Kidney capillary endothelial cell (primary cell): Measurements from ENCODE around the gene CLIC6.
A peak's percentile ranks its signal among the peaks of the same experiment; 100 is the strongest.
"Not testable (repeated sequence)": the region's sequence is repeated elsewhere in the genome, so short reads cannot be mapped to it uniquely, and the experiment has no call there.

Experiments used
- DNase-seq: peaks from one replicate; pipeline ENCODE4 v3.0.0-alpha.2; 2018; ENCODE audit warnings: low spot score

CLIC6 gene

DNA sequence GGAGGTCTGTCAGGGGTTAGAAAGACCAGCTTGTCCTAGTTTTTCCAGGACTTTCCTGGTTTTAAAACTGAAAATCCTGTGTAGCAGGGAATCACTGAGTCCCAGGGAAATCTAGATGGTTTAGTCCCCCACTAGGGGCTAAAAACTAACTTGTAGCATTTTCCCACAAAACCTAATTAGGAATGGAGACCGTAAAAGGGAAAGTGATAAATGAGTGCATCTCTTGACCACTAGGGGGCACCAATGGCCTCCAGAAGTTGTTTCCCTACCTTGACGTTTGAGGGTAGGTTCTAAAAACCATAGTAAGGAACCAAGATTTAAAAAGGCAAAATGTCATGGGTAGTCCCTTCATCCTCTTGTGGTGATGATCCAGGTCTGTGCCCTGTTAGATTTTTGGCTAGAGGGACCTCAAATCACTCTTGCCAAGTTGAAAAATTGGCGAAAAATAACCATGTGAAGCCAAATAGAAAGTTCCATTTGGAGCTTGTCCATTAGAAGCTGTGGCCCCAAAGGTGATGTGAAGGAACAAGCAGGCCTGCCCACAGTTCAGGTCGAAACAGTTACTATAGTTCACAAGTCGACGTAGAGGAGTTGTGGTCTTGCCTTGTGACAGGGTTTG, 24.5 kb downstream of the CLIC6 start:
- DNase-seq = peak; percentile 59

DNA sequence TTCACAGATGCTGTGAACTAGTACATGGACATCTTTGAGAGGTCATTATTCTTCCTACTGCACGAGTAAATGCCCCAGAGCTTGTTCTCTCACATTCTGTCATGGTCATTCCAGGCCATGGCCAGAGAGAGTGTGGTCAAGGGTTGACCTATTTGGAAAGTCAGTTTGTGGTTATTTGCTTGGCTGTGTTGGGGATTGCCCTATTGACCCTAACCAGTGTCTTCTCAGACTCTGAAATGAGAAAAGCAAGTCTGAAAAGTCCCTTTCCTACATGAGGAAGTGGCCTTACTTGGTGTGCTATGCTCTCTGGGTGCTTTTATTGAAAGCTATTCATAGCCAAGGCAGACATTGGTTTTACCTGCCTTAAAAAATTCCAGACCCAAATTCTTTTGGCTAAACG, 26.6 kb downstream of the CLIC6 start:
- no peak for DNase-seq

DNA sequence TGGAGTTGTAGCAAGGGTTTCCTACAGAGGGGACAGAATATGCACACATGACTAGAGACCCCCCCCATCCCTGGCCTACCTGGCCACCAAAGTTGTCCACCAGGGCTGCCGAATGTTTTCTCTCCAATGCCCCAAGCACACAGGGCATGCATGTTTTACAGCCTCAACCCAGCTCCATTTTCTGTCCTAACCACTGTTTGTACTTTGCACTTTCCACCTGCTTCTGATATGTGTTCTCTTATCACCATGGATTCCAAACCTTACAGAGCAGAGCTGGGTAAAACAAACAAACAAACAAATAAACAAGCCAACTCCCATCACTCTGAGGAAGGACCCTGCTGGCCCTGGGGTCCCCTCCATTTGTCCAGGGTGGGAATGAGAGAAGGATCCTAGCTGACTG, 27.3 kb downstream of the CLIC6 start:
- DNase-seq = no peak

DNA sequence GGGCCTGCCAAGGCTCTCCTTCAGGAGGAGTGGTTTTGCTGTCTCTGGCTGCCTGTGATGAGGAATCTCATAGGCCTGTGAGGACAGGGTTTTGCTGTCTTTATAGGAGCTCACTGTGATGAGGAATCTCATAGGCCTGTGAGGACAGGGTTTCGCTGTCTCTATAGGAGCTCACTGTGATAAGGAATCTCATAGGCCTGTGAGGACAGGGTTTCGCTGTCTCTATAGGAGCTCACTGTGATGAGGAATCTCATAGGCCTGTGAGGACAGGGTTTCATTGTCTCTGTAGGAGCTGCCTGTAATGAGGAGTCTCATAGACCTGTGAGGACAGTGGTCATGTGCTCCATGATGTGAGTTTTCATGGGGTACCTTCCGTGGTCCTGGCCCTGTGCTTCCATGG, 29.0 kb downstream of the CLIC6 start:
- DNase-seq = no peak

DNA sequence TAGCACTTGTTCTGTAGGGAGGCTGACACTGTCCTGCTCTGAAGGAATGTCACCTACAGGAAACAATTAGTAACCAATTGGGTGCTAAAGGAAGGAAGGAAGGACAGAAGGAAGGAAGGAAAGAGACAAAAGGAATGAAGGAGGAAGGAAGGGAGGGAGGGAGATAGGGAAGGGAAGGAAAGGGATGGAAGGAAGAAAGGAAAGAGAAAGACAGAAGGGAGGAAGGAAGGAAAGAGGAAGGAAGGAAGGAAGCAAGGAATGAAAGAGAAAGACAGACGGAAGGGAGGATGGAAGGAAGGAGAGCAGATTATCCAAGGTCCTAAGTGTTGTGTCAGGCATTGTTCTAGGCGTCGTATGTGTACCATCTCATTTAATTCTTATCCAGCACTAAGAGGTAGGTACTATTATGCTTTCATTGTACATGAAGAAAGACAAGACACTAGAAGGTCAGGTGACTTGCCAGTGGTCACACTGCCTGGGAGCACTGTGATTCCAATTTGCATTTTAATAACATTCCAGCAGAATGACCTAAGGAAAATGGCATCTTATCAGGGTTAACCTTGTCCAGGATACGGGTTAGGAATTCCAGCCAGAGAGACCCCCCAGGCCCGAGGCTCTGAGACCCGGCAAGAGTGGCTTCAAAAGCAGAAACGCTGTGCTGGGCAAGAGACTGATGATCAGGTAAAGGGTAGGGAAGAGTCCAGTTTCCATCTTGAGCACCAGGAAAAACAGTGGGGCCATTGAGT, 29.6 kb downstream of the CLIC6 start:
- DNase-seq = no peak

DNA sequence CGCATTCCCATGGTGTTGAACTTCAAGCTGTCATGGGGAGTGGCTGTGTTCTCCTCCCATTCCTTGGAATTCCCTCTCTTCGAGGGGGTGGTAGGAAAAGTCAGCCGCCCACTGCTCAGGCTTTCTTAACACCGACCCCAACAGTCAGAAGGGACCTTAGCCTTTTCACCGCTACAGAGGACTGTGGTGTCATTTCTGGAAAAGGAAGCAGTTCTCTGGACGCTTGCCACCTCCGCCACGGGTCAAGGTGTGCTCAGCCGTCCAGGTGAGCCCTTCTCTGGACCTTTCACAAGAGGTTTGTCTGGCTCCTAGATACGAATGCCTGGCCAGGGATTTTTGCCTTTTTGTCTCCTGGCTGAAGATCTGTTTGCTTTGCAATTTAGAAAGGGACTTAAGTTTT, 31.8 kb downstream of the CLIC6 start:
- DNase-seq = no peak

DNA sequence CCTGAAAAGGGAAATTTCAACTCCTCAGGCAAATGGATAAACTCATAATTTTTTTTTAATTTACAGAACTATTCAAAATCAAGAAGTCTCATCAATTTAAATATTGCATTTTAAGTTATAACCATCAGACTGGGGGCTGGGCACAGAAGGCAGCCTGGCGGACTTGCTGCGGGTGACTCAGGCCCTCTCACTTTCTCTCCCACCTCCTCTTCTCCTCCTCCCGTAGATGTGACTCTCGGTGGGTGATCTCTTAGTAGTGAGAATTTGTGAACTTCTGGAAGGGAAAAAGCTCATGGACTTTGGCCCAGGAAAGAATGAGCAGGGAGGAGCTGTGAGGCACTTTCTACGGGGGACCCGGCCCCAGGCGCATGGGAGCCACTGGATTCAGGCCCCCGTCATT, 32.9 kb downstream of the CLIC6 start:
- DNase-seq = no peak

DNA sequence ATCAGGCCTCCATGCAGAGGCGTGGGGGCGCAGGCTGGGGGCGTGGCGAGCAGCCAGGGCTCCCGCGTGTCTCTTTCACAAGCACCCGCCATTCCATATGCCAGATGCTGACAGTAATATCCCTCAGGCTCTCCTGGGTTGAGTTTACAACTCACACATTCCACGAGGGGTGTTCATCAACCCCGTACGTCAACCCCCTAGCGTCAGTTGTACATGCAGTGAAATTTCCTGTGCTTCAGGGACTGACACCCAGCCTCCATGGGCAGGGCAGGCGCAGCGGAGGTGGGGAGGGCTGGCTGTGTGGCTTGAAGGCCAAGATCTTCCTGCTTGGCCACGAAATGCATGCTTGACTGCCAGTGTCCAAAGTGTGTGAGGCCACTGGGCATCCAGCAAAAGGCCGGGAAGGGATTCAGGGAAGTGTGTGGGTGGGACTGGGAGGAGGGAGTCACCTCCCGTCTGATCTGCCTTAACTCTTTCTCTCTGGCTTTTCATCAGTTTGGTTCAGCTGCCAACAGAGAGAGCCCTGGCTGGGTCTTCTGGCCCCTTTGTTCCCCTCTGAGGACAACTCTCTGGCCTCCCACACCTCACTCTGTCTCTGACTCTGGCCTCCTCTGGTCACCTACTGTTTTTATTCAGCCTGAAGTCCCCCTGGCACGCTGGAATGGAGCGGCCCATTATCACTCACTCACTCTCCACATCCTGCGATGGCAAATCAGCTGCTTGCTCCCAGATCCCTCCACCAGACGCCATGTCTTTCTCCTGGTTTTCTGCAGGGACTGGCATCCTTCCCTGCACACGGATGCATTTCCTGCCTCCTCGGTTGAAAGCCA, 33.8 kb downstream of the CLIC6 start:
- DNase-seq = no peak

DNA sequence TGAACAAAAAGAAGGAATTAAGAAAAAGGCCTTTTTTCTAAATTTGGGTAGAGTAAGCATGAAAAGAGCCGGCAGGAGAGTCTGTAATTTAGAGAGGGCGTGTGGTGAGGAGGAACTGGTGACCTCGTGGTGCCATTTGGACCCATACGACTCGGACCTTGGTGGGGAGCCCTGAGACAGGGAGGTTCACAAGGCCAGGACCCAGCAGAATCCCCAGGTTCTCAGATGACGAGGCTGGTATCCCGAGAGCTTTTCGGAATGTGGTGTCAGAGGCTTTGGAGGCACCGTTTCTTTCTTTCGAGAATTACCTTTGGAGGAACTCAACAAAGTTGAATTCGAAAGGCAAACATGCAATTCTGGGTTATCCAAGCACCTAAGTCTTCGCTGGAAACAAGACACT, 34.8 kb downstream of the CLIC6 start:
- no peak for DNase-seq

DNA sequence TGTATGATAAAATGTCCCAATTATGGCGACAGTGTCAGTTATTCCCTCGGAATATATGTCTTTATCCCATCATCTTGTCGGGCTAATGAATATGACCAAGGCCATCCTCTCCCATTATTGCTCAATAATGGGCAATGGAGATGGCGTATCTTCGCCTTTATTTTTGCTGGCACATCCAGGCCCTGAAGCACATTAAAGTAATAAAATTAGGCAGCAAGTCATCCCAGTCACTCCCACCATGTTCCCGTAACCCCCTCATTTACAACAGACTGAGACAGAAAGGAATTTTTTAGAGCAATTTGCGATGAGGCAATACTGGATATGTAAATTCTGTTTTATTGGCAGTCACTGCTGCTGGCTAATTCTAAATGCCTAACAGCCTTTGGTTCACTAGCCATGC, 35.3 kb downstream of the CLIC6 start:
- no peak for DNase-seq

DNA sequence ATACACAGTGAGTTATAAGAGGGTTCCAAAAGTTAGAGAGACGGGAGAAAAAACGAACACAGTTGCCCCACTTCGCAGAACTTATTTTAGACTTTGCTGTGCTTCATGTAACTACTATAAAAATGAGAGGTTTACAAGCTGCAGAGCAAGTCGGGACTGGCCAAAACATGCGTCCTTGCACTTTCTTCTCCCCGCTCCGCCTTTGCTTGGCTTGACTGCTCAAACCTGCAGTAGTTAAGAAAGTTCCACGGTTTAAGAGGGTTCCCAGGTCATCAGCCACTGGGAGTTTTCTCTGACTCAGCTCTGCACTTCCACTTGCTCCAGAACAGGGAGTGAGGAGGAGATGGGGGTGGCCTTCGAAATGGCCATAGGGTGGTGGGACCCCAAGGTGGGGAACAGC, 36.2 kb downstream of the CLIC6 start:
- DNase-seq = no peak

DNA sequence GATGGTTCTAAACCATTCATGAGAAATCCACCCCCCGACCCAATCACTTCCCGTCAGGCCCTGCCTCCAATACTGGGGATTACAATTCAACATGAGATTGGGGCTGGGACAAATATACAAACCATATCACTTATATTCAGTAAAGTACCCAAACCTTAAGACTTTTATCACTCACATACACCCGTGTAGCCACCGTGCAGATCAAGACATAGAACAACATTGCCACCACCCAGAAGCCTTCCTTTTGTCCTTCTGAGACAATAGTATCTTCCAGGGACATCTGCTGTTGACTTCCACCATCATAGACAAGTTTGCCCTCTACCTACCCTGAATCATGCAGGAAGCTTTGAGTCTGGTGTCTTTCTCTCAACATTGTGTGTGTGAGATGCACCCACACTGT, 37.5 kb downstream of the CLIC6 start:
- DNase-seq = no peak

DNA sequence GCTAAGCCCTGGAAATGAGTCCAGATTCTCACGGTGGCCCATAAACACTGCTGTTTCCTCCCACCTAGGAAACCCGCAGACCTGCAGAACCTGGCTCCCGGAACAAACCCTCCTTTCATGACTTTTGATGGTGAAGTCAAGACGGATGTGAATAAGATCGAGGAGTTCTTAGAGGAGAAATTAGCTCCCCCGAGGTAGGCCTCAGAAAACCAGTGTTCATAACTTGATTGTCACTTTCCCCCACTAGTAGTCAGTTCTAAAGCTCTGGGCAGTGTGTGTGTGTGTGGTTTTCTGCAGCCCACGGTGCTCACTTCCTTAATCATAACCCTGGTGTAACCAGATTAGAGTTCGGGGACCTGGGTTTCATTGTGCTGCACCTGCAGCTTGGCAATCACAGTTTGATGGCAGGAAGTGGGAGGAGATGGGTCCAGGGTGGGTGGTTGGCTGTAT, 39.1 kb downstream of the CLIC6 start:
- no peak for DNase-seq

DNA sequence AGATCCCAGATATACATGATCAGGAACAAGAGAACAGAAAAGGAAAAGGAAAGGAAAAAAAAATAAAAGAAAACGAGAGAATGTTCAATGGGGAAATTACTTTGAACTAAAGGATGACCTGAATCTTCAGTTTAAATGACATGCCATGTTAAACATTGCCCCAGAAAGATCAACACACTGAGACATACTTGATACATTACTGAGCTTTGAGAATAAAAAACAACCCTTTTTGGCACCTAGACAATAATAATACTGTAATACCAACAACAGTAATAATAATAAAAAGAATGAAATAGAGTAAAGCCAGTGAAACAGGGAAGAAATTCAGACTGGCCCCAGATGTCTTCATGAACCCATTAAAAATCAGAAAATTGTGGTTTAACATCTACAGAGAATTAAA, 44.8 kb downstream of the CLIC6 start:
- no peak for DNase-seq

DNA sequence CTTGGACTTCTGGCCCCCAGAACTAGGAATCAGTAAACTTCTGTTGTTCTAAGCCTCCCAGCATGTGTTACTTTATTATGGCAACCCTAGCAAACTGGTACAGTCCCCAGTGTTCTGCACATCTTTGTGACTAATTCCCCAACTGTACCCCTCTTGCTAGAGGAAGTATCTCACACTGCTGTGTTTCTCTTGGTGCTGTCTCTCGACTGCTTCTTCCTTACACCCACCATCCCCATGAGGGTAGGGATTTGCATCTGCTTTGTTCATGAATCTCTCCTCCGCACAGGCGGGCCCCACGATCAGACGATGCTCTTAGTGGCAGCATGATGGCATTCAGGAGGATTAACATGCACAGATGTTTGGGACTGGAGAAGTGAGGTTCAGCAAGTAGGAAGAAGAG, 46.7 kb downstream of the CLIC6 start:
- no peak for DNase-seq

DNA sequence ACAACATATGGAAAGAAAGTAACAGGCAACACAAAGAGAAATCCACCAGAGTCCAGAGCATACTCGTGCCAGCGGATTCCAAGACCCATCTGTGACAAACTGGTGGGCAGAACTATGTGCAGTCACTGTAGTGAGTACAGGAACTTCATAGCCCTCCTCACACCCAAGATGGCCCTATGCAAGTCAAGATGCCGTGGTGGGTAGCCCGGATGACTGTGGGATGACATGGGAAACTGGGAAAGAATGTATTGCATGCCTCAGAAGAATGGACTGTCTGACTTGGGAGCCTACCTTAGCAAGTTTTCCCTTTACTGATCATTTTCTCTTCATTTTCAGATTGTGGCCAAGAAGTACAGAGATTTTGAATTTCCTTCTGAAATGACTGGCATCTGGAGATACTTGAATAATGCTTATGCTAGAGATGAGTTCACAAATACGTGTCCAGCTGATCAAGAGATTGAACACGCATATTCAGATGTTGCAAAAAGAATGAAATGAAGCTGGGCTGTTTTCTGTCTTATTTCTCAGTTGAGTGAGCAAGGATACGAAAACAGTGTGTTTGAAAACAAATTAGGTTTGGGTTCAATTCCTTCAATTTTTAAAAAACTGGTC, 47.3 kb downstream of the CLIC6 start:
- DNase-seq = no peak

DNA sequence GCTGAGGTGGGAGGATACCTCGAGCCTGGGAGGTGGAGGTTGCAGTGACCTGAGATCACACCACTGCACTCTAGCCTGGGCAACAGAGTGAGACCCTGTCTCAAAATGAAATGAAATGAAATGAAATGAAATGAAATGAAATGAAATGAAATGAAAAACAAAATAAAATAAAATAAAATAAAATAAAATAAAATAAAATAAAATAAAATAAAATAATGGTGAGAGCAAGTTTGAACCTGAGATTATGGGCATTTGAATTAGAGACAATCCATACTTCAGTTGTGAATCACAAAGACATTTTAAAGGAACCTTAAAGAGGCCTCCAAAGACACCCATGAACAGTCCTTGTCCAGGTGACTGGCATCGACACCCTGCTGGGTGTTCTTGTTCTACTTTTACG, 49.7 kb downstream of the CLIC6 start:
- DNase-seq = not testable (repeated sequence)

DNA sequence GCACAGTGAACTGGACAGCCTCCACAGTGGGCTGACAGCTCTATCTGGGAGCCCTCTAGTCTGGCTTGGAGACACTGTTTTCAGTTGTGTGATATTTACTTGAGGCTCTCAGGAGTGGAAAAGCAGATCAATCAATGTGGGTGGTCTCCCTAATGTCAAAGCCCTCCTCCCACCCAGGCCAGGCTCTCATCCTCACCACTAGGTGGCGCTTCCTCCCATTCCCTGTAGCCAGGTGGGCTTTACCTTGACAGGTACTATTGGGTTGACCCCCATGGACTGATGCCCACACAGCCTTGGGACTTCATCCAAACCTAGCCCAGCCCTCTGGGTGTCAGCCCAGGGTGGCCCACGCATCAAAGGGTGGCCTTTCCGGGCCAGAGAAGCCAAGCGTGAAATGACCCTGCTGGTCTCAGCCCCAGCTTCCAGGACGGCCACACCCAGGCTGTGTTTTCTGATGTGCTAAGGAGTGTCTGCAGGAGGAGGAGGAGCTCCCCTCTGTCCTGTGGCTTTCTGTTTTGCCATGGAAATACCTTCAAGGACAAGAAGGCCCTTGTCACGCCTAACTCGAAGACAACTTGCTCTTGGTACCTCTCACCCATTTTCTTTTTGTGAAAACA, 54.0 kb downstream of the CLIC6 start:
- no peak for DNase-seq

DNA sequence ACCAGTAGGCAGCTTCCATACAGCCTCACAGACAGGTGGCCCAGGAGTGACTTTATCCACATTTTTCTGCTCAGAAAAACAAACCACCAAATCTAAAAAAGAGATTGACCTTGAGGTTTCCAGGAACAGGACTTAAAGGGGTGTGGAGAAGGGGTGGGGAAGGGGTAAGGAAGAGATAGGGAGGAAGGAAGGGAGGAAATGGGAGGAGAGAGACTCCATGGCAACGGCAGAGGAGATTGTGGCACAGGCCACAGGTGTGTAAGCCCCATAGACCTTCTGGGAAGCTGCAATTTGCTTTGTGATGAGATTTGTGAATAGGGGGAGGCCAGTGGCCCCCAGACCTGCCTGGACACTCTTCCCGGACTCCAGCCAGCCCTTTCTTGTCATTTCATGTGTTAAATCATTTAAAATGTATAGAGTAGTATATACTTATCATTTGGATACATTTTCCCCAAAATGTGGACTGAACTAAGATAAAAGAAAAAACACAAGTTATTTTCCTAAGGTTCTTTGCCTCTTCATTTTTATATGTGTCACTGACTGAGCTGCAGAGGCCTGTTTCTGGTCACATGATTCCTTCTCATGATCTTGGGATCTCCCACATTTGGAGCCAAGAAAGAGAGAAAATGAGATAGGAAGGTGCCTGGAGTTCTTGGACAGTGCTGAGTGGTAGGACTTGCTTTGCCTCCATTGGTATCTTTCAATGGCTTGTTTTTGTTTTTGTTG, 55.5 kb downstream of the CLIC6 start:
- no peak for DNase-seq

DNA sequence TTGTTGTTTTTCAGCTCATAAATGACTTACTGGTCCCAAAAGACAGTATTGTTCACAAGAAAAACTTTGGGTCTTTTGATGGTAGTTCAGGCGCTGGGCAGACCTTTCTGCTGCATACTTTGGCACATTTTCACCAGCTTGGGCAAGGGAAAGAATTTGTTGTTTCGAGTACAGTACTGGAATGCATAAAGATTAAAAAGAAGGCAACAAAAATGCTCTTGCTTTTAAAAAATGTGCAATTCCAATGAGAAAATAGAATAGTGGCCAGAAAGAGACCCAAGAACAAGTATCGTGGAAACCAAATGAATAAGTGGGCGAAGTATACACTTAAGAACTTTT, 56.0 kb downstream of the CLIC6 start:
- DNase-seq = no peak

DNA sequence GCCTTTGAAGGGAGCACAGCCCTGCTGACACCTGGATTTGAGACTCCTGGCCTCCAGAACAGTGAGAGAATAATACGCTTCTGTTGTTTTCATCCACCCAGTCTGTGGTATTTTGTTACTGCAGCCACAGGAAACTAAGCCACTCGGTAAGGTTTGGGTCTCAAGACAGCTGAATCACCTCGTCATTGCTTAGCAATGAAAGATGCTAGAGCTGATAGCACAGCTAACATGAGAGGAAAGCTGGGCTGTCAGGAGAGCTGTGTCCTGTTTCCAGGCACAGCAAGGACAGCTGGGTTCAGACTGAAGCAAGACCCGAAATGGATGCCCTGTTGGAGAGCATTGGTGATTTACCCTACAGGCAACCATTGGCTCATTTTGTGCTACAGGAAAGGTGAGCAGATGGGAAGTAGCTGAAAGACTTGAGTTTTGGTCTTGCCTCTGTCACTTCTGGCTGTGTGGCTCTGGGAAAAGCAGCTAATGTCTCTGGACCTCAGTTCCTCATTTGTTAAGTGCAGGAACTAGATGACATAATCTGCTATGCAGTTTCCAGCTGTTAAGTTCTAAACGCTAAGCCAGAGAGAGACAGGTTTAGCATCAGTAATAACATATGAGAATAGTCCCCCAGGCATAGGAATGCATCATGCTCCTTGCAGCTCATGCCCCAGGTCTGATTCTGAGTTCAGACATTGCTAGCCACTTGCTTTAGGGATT, 58.0 kb downstream of the CLIC6 start:
- DNase-seq = no peak
